NCI-H2196 treated with DMSO at 0.1 percent for 48 hours (cell line): ENCODE results near the gene SCN5A.

ENCODE experiments used
- DNase-seq: peaks from one replicate; lab custom pipeline; 2025; ENCODE audit not compliant: unreplicated experiment; lab: John Stamatoyannopoulos, UW

Gene SCN5A

DNA sequence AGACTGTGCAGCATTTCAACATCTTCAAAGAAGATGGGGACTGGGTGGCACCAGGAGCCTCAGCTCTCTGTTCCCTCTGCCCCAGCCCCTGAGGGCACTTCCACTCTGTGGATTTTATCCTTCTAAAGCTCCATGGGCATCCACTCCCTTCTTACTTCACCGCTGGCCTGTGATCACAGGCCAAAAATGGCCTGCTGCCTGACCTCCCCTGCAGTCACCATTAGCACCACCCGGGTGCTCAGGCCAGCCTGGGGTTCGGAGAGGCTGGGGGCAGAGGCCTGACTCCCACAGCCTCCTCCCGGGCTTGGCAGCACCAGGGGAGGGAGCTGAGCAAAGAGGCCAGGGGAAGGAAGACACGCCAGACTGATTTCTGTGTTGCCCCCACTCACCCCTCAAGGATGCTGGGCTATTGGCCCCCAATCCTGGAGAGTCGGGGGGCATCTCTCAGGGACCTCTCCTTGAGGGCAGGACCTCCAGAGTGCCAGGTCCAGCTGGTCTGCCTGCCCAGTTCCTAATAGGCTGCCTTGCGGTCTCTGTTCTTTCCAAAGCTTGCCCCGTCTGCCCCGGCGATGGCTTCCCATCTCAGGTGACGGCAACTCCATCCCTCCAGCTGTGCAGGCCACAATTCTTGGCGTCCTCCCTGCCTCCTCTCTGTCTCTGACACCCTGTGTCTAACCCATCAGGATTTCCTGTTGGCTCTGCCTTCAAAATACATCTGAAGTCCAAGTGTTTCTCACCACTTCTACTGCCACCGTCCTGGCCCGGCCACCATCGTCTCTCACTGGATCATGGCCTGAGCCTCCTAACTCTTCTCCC lies 86.2 kb downstream of the SCN5A start:
- no peak for DNase-seq

- no peak for DNase-seq
These were observed 87.0 kb downstream of the SCN5A start for GRCh38 chr3:38562467-38562925.

DNA sequence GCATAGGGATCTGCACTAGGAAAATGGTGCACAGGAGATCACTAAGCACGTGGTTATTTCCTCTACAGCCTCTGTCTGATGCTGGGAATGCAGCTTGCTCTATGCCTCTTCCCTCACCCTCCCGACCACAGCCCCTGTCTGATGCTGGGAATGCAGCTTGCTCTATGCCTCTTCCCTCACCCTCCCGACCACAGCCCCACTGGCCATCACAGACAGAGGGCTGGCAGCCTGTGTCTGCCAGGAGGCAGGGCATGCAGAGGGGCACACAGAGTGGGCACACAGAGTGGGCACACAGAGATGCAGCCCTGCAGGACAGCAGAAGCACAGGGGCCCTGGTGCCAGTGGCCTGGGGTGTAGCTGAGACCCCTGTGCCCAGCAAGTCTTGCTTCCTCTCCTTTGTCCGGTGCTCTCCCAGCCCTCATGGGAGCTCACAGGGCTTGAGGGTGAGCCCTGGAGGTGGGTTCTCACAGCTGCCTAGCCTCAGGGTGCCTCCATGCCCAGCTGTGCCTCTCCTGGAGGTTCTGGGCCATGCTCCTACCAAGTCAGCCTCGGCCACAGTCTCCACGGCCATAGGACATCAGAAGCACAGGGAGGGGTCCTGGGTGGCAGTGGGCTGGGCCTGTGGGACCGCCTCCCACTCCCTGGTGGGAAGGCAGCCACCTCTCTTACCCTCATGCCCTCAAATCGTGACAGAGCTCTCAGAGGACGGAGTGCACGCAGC lies 87.6 kb downstream of the SCN5A start:
- DNase-seq = no peak

DNA sequence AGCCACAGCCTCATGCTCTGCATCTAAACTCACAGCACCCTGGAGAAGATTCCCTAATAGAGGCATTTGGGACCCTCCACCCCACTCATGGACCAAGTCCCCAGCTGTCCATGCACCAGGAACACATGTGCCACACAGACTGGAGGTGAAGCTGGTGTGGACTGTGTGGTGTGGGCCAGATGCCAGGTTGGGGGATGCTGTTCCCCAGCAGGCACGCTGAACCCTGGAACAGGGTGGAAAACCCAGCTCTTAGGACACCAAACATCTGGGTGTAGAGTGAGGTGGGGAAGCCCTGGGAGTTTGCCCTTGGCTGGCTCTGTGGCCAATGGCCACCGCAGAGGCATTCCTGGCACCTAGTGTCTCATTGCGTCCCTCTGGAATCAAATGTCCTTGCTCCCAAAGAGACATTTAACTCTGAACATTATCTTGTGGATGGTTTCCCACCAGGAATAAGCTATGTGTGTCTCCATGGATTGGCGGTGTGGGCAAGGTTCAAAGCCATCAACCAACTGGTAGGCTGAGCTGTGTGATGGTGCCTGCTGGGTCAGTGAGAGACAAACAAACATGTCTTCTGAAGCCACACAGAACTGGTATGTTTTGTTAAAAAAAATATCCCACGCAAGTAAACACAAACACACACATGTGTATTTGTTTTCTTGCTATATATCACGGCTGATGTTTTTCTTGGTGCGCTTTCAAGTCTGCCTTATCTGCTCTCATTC lies 88.3 kb downstream of the SCN5A start:
- no peak for DNase-seq

- DNase-seq = no peak
These were observed 89.2 kb downstream of the SCN5A start for GRCh38 chr3:38560284-38560683.

GRCh38 chr3:38558864-38559263 lies 90.6 kb downstream of the SCN5A start:
- no peak for DNase-seq

- DNase-seq = no peak
These were observed 92.7 kb downstream of the SCN5A start for GRCh38 chr3:38556640-38557358.

- no peak for DNase-seq
These were observed 93.6 kb downstream of the SCN5A start for GRCh38 chr3:38555926-38556325.

DNA sequence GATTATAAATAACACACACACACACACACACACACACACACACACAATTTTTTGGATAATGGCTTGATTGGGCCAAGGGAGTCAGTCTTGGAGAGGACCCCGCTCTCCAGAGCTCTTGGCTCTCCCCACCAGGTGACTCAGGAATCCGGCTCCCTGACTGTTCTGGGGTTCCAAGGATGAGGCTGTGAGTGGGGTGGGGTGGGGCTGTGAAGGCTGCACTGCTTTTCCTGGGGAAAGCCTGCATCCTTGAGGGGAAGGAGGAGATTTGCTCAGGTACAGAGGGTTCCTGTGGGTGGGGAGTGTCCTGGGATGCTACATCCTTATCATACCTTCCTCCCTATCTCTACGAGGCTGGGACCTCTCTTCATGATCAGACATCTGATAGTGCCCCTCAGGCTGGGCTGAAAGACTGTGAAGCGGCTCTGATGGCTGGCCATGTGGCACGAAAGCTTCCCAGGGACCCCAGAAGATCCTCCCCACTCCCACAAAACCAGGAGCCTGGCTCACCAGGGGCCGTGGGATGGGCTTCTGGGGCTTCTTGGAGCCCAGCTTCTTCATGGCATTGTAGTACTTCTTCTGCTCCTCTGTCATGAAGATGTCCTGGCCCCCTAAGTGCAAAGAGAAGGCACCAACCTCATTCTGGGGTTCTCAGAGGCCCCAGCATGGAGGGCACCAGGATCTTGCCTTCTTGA lies 94.2 kb downstream of the SCN5A start:
- no peak for DNase-seq

DNA sequence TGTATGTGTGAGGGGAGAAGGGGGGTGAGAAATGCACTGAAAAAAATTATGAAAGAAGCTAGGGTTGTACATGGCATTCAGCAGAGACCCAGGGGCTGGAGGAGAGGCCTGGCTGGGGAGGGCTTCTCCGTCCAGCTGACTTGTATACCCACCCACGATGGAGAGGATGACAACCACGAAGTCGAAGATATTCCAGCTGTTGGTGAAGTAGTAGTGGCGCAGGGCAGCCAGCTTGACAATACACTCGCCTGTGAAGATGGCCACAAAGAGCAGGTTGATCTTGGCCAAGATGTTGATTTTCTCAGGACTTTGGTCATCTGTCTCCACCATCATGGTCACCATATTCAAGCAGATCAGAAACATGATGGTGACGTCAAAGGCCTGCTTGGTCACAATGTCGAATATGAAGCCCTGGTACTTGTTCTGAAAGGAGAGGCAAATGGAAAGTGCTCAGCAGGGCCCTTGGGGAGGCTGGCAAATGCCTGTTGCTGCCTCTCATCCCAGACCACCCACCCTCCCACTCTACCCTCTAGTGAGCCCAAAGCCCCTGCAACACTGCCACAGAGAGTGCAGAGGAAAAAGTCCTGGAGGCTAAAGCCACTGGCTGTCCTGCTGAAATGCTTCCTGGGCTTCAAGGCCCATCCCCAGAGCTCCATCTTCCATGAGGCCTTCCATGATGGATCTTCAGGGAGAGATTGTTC lies 95.2 kb downstream of the SCN5A start:
- no peak for DNase-seq

DNA sequence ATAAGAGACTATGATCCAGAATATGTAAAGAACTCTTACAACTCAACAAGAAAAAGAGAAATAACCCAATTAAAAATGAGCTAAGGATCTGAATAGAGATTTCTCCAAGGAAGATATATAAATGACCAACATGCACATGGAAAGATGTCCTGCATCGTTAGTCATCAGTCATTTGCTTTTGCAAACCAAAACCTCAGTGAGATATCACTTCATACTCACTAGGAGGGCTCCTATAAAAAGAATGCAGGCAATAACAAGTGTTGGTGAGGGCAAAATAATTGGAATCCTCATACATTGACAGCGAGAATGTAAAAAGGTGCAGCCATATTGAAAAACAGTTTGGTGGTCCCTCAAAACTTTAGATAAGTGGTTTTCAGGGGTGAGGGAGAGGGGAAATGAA lies 96.4 kb downstream of the SCN5A start:
- DNase-seq = no peak

DNA sequence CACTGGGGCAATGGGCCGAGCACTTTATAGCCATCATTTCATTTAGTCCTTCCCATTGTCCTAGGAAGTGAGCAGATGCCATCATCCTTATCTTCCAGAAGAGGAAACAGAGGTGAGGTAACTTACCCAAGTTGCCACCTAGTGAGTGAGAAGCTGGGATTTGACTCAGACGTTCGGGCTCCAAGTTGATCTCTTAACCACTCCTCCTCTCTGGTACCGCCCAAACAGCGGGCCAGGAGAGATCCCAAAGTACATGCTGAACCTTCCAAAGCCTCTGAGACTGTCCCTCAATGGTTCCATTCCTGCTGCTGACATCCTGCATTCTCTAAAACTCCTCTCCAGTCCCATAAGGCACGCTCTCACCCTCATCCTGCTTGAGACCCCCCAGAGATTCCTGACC lies 97.1 kb downstream of the SCN5A start:
- no peak for DNase-seq

GRCh38 chr3:38551026-38551832 lies 98.3 kb downstream of the SCN5A start:
- no peak for DNase-seq

- DNase-seq = no peak
These were observed 99.3 kb downstream of the SCN5A start for GRCh38 chr3:38549957-38550840.

DNA sequence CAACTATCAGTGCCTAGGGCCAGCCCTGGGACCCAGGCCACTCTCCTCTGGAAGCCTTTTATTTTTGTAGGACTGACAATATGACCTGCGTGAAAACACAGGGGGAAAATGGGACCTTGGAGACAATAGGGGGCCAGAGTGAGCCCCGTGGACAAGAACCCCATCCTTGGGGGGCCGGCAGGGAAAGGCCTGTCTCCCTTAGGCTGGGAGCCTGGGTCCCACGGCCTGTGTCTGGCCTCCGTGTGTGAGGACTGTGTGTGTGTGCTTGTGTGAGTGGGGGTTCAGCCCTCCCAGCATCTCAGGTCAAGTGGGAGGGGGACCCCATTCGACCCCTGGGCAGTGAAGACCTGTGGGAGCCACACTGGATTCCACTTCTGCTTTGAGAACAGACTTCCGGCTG lies 100.0 kb downstream of the SCN5A start:
- DNase-seq = no peak

DNA sequence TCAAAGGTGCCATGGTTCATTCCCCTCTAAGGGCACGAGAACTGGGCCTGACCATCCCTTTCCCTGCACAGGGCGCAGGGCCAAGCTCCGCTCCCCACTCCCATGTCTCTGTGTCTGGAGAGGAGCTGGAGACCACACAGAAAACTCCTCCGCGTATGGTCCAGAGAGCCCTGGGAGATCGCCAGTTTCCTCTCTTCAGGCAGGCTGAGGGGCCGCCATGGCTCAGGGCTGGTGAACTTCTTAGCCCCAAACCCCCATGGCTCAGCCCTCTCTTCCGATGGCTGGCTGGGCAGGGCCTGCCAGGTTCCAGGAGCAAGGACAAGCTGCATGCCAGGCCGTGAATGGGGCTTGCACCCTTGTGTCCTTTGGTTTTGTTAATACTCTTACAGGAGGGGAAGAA lies 100.4 kb downstream of the SCN5A start:
- no peak for DNase-seq

DNA sequence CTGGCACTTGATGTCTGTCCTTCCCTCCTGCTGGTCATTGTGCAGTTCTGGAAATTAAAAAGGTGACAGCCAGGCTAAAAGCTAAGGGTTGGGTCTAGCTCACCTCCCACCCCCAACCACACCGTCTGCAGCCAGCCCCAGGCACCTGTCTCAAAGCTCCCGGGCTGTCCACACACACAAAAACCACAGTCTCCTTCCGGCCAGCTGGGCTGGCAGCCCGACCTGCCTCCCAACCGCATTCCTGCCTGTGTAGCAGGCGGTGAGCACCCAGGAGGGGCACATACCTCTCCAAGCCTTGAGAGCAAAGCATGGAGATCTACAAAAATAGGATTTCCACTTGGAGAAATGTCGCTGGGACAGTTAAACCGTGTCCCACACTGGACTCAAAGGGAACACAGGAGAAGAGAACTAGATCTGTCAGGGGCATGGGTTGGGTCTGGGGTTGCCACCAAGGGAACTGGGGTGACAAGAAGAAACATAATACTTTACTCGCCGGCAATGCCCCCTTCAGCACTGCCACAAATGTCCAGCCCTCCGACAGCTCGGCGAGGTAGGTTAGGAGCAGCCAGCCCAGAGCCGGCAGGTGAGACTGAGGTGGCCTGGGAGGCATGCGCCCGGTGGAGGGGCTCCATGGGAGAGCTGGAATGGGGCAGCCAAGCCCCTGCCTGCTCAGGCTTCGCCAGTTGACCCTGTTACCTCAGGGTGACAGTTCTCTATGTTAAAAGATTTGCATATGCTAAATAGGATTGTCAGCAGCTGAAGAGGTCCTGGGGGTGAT lies 101.1 kb downstream of the SCN5A start:
- no peak for DNase-seq
